HG02571 (cell line): Measurements from ENCODE around the gene CCDC15.
"Not testable (repeated sequence)": the region's sequence is repeated elsewhere in the genome, so short reads cannot be mapped to it uniquely, and the experiment has no call there.

Experiments
- ATAC-seq: cut with Tn5 transposase; IDR thresholded peaks from one replicate; pipeline ENCODE4 v1.9.1; 2021; ENCODE audit warnings: mild to moderate bottlenecking, moderate library complexity; ENCODE audit not compliant: unreplicated experiment

Gene CCDC15

DNA sequence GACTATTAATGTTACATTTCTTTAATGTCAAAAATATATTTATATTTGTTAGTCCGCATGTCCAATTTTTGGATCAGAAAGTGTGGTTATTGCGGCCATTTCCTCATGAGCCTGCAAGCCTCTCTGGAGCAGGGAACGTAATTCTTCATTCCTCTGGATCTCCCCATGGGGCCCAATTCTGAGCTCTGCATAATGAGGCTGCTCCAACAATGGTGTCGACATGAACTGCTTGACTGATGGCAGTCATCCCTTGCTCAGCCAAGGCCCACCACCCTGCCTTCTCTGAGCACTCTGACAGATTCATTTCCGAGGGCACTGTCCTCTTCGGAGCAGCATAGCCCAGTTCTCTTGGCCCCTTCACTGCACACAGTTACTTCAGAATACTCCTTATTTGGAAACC lies 15.0 kb upstream of the CCDC15 start:
- no peak for ATAC-seq

- ATAC-seq = peak; percentile 63
Measured at GRCh38 chr11:124941703-124942102, 12.3 kb upstream of the CCDC15 start.

- ATAC-seq = no peak
Measured at GRCh38 chr11:124942466-124943253, 11.3 kb upstream of the CCDC15 start.

DNA sequence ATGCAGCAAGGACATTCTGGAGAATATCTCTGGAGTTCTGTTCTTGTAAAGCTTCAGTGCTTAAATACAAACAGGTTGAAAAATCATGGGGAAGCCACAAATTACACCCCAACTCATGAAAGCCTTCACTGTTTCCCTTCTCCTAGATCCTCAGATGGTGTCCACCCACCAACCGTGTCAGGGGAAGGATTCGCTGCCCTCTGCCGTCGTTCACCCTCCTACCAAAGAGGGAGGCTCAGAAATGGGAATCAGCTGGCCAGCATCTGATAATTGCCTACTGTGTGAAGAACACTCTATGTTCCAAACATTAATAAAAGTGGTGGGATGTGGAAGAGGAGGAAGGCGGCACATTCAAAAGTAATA lies 10.8 kb upstream of the CCDC15 start:
- no peak for ATAC-seq

DNA sequence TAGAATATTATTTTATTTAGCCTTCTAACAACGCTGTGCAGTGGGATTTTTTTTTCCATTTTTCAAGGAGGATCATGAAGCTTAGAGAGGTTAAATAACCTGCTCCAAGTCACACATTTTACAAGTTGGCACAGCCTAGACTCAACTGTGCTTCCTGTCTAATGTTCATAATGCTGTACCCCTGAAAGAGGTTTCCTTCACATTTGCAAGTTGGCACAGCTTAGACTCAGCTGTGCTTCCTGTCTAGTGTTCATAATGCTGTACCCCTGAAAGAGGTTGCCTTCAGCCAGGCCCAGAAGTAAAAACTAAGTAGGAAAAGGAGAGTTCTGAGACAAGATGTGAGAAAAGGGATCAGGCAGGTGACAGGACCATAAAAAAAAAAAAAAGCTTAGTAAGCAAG lies 10.3 kb upstream of the CCDC15 start:
- no peak for ATAC-seq

DNA sequence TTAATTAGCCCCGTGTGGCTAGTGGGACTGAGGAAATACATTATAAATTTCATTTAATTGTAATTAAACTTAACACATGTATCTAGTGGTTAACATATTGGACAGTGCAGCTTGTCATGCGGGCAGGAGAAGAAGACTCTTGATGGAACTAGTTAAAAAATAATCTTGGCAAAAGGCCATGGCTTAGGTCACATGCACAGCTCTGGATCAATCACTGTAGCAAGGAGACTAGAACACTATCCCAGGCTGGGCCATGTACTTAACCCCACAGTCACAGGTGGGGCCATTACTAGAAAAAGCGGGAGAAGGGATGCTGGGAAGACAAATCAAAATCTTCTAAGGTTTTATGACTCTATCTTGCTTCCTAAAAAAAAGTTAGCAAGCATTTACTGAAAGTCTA lies 9.4 kb upstream of the CCDC15 start:
- no peak for ATAC-seq

DNA sequence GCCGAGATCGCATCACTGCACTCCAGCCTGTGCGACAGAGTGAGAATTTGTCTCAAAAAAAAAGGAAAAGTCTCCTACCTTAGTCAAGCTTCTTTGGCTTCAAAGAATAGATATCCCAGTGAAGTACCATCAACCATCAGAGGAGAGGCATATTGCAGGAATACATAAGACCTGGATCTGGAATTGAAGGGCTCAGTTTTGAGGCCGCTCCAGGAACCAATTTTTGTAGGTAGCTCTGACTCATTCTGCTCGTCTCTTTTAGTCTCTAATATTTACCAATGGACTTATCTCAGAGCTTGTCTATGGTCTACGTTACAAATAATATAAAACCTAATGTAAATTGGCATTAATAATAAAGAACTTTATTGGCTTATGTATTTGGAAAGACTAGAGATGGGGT lies 8.2 kb upstream of the CCDC15 start:
- ATAC-seq = no peak

- ATAC-seq = no peak
Measured at GRCh38 chr11:124946735-124947141, 7.3 kb upstream of the CCDC15 start.

DNA sequence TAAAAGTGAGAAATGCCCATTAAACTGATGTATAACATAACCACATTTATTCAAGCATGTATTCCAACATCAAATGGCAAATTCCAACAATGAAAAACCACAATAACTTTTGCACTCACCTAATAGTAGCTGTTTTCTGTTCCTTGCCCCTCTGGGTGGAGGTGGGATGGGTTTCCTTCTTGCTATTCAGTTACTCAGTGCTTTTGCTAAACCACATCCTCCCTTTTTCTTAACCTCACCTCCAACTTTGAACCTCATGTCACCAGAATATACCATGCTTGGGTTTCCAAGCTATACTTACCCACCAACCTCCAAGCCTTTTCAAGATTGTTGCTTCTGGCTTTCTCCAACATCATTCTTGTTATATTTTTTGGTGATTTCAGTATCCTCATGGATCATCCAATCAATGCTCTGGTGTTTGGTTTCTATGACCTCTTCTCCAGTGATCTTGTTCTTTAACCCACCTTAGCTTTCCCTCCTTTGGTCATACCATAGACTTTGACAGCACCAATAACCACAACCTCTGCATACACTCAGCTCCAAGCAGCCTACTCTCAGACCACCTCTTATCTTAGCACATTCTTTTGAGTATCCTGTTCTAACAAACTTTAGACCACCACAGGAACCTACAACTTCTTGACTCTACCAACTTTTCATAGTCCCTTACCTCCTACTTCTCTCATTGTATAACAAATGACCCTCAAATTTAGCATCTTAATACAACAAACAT lies 3.2 kb upstream of the CCDC15 start:
- ATAC-seq = no peak

DNA sequence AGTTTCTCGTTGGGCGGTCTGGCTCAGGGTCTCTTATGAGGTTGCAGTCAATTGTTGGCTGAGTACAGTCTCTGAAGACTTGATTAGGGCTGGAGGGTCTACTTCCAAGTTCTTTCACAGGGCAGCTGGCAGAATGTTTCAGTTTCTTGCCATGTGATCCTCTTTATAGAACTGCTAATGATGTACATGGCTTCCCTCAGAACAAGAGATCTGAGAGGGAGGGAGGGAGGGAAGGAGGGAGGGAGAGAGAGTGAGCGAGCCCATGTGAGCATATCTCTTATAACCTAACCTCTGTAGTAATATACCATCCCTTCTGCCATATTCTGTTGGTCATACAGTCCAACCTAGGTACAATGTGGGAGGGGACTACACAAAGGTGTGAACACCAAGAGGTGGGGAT lies 2.7 kb upstream of the CCDC15 start:
- ATAC-seq = no peak

DNA sequence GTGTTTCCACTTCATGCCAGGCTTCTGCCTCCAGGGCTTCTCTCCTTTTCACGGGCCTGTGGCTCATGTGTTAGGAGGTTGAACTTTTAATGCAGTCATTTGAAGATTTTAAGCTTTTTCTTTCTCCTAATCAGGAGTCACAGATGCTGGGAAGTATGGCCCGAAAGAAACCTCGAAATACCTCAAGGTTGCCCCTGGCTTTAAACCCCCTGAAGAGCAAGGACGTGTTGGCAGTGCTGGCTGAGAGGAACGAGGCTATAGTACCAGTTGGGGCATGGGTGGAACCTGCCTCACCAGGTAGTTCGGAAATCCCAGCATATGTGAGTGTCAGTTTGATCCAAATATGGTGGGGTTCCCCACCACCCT lies 571 bp downstream of the CCDC15 start:
- ATAC-seq = no peak

- no peak for ATAC-seq
Measured at GRCh38 chr11:124955035-124955434, 1.0 kb downstream of the CCDC15 start.

DNA sequence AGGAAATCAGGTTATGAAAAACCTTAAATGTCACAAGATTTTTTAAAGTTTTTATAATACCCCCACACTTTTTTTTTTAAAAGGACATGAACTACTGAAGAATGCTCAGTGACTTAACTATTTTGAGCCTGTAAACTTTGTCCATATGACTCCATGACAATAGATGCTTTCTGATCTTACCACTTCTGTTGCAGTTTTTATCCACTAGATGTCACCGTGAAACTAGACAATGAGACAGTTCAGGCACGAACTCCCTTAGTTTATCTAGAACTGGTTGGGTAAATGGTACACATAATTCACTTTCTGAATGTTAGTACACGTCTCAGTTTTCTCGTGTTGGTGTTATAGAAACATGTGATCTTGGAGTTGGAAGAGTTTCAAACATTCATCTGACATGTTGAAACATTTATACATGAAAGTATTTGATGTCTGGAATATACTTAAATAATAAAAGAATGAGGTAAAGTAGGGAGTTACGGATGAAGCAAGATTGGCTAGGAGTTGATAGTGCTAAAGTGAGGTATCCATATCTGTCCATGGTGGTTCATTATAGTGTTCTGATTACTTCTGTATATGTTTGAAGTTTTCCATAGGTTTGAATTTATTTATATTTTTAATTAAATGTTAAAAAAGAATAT lies 8.1 kb downstream of the CCDC15 start:
- no peak for ATAC-seq

DNA sequence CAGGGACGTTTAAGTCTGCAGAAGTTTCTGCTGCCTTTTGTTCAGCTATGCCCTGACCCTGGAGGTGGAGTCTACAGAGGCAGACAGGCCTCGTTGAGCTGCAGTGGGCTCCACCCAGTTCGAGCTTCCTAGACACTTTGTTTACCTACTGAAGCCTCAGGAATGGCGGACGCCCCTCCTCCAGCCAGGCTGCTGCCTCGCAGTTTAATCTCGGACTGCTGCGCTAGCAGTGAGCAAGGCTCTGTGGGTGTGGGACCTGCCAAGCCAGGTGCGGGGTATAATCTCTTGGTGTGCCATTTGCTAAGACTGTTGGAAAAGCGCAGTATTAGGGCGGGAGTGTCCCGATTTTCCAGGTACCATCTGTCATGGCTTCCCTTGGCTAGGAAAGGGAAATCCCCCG lies 14.2 kb downstream of the CCDC15 start:
- ATAC-seq = not testable (repeated sequence)

- ATAC-seq = no peak
Measured at GRCh38 chr11:124970925-124971324, 16.9 kb downstream of the CCDC15 start.

- ATAC-seq = no peak
Measured at GRCh38 chr11:124971810-124972209, 17.8 kb downstream of the CCDC15 start.

DNA sequence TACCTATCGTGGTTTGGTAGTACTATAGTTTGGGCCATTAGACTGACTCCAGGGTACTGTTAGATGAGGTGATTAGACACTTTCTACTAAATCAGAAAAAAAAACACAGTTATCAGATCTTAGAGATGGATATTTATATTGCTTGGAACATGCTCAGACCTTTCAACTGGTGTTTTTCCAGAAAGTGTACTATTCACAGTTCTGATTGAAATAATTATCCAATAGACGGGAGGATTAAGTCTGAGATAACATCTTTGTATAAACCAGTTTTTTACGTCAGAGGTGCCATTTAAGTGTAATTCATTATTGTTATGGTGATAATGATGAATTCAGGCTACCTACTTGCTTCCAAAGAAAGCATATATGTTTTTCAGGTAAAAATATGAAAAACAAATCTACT lies 22.5 kb downstream of the CCDC15 start:
- ATAC-seq = no peak

GRCh38 chr11:124977006-124977405 lies 23.0 kb downstream of the CCDC15 start:
- no peak for ATAC-seq

GRCh38 chr11:124978316-124978715 lies 24.3 kb downstream of the CCDC15 start:
- no peak for ATAC-seq

DNA sequence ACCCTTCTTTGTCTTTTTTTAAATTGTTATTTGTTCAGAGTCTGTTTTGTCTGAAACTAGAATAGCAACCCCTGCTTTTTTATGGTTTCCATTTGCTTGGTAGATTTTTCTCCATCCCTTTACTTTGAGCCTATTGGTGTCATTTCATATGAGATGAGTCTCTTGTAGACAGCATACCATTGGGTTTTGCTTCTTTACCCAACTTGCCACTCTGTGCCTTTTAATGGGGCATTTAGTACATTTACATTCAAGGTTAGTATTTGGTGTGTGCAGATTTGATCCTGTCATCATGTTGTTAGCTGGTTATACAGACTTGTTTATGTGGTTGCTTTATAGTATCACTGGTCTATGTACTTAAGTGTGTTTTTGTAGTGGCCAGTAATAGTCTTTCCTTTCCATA lies 28.0 kb downstream of the CCDC15 start:
- no peak for ATAC-seq

DNA sequence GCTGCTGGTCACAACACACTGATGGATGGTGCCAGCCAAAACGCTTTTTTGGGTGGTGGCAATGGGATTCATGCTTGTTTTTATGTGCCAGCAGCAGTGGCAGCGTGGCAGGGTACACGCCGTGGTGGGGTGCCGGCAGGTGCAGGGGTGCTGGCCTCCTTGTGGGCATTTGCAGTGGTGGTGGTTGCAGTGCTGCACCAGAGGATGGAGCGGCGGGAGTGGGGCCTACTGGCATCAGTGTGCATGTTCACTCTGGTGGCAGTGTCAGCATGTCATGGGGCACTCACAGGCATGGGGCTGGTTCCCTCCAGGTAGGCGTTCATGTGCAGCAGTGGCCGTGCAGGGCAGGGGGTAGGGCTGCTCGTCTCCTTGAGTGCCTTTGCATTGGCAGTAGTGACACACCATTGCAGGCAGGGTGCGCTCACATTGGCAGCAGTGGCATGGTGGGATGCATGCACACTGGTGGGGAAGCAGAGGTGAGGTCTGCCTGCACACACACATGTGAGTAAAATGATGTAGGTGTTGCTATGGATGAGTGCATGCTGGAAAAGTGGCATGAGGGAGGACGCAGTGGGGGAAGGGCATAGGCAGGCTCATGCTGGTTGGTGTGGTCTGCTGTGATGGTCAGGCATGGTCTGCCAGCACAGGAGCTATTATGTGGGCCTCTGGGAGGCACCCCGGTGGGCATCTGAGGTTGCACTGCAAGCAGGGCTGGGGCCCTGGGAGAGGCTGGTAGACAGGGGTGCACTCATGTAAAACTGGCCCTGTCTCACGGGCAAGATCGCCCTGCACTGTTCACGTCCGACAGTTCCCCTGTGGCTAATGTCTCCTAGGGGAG lies 29.9 kb downstream of the CCDC15 start:
- ATAC-seq = no peak
